Loucy (cell line): ENCODE results near the gene CREB1.

ENCODE experiments used
- EZH2phosphoT487 ChIP-seq: fragments of 200-600 bp; IDR thresholded peaks from 2 replicates; pipeline ENCODE4 v1.6.1; 2018; ENCODE audit warnings: antibody characterized with exemption, mild to moderate bottlenecking, moderate library complexity, borderline replicate concordance
- TF ChIP-seq, protein P1 (sequence below): fragments of 200-600 bp; sonication (generic); conservative IDR thresholded peaks from 2 replicates; pipeline ENCODE4 v1.5.1; 2014; ENCODE audit warnings: mild to moderate bottlenecking, antibody characterized with exemption, low read length

GRCh38 chr2:207594264-207594663 is 64.5 kb downstream of the CREB1 start:
- TF ChIP-seq, protein P1, sequence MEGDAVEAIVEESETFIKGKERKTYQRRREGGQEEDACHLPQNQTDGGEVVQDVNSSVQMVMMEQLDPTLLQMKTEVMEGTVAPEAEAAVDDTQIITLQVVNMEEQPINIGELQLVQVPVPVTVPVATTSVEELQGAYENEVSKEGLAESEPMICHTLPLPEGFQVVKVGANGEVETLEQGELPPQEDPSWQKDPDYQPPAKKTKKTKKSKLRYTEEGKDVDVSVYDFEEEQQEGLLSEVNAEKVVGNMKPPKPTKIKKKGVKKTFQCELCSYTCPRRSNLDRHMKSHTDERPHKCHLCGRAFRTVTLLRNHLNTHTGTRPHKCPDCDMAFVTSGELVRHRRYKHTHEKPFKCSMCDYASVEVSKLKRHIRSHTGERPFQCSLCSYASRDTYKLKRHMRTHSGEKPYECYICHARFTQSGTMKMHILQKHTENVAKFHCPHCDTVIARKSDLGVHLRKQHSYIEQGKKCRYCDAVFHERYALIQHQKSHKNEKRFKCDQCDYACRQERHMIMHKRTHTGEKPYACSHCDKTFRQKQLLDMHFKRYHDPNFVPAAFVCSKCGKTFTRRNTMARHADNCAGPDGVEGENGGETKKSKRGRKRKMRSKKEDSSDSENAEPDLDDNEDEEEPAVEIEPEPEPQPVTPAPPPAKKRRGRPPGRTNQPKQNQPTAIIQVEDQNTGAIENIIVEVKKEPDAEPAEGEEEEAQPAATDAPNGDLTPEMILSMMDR, result no peak
- TF ChIP-seq EZH2phosphoT487, result no peak
